NCI-H748 (cell line): ENCODE results near the gene MFRP.

Experiments
- DNase-seq: peaks from one replicate; lab custom pipeline; 2025; ENCODE audit not compliant: unreplicated experiment; lab: John Stamatoyannopoulos, UW

The MFRP gene

DNA sequence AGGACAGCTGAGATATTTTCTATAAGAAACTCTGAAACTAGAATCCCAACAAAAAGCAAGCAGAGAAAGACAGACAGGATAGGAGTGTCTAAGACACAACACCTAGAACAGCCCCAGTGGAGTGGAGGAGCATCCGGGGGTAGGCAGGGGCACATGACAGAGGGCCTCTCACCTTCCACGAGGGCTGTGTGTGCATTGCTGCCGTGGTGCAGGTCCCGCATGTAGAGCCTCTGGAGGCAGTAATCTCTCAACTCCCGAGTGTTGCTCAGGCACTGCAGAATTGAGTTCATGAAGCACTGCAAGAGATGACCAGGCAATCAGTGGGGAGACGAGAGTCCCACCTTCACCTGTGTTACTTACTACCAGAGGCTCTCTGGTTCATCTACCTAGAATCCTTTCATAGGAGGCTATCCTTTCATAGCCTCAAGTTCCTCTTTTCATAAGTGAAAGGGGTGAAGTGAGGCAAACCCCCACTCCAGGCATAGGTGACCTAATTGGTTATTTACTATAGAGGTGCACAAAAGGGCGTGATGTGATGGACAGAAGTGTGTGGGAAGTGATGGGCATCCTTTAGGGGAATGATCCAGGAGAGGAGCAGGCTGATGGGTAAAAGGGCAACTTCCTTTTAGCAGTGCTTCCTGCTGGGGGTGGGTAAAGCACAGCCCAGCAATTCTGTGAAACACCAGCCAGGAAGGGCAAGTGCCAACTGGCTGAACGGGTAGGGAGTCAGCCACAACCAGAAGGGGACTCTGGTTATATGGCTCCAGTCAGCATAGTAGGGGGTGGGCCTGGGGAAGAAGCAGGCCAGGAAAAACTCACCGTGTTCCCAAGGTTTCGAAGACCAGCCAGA lies 13.1 kb upstream of the MFRP start:
- DNase-seq, result no peak

GRCh38 chr11:119357074-119357473 lies 10.6 kb upstream of the MFRP start:
- DNase-seq, result no peak

DNA sequence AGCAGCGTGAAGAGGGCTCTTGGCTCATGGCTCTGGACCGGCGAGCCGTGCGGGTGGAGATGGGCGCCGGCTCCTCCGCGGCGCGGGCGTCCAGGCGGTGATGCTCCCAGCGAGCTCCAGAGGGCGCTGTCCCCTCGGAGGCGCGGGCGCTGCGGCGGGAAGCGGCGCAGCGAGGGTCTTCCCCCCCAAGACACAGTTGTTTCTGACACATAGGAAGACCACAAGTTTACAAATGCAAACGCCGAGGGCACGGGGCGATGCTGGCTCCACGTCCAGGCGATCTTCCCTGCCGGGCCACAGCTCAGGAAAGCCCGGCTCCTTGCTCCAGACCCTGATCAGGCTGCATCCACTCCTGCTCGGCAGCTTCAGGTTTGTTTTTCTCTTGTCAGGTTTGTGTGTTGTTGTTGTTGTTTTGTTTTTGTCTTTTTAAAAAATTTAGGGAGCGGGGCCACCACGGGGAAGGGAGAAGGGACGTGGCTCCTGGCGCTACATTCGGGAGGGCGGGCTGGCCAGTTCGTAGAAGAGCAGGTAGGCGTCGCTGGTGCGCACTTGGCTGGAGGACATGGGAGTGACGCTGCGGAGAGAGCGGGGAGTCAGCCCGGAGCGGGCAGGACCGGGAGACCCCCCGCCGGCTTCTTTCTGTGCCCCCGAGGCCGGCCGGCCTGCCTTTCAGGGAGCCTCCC lies 10.0 kb upstream of the MFRP start:
- peak; percentile 79 for DNase-seq

- DNase-seq, result no peak
Observed at GRCh38 chr11:119355091-119355843, 8.8 kb upstream of the MFRP start.

DNA sequence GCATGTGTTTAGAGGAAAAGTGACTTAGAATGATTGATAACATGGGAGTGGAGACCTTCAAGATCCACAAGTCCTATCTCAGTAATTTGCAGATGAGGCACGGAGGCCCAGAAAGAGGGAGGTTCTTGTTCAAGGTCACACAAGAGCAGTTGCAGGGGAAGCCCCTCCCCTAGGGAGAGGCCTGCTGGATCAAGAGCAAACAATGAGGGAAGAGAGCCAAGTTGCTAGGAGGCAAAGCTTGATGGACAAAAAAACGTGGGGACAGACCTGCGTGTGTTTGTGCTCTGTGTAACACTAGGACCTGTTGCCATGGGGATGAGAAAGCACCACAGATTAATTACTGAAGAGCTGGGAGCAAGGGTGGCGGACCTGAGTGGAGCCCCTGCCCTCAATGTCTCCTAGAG lies 6.4 kb upstream of the MFRP start:
- DNase-seq, result peak; percentile 95

DNA sequence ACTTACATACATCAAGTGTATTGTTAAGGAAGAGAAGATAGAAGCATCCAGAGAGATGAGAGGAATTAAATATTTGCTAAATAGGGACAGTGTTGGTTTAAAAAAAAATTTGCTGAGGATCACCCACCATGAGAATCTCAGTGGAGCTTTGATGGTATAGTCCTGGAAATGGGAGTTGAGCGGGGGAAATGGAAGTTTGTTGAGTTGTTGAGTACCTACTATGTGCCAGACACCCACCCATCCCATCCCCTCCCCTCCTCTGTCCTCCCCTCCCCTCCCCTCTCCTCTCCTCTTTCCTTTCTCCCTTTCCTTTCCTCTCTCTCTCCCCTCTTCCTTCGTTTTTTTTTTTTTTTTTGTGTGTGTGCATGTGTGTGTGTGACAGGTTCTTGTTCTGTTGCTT lies 4.7 kb upstream of the MFRP start:
- DNase-seq, result no peak

GRCh38 chr11:119350302-119350701 lies 3.8 kb upstream of the MFRP start:
- no peak for DNase-seq

DNA sequence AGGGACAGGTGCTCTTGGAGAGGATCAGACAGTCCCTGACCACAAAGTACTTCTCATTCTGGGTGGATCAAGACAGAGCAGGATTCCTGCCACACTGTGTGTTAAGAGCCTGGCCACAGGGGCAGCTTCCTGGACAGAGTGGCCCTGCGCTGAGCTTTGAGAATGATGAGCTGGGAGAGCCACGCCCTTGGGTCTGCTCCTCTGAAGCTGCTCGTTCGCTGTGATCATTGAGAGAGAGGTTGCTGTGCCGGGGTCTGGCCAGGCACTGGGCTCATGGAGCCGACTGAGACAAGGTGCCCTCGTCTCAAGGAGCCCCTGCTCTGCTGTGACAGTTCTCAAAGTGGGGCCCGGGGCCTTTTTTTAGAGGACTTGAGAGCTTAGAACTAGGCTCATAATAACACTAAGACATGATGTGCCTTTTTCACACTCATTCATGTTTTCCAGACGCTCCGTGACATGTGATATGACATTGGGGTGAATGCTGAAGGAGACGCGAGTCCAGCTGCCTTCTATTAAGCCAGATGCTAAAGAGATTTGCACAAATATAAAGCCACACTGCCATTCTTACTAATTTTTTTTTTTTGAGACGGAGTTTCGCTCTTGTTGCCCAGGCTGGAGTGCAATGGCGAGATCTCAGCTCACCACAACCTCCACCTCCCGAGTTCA lies 1.6 kb upstream of the MFRP start:
- DNase-seq, result peak; percentile 12

DNA sequence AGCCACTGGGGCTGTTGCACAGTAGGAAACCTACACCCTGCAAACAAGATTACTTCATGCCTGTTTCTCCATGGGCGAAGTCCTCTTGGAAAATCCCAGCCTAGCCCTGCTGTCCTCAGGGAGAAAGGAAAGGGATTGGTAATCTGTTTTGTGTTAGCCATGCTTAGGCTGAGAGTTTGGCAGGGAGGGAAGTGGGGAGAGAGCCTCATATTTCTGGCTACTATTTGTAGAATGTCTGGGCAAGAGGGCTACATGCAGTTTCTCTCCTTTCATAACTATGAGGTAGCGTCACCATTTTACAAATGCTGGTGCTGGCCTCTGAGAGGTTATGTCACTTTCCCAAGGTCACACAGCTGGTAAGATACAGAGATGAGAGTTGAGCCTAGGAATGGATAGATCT lies 737 bp upstream of the MFRP start:
- DNase-seq, result no peak

DNA sequence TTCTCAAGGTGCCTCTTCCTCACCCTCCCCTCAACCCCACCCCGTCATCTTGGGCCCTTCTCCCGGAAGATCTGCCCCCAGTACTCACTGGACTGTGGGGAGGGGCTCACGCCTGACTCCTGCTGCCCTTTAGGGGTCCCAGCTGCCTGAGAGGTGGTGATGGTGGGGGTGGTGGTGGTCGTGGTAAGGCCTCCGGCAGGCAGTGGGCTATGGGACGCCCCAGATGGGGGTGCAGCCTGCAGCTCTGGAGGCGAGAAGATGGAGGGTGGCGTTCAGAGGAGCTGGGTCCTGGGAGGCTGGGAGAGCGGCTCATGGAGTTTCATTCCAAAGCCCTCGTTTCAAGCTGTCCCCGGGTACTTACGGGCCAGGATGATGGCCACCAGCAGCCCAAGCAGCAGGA lies 820 bp downstream of the MFRP start:
- no peak for DNase-seq

GRCh38 chr11:119344291-119345010 lies 2.1 kb downstream of the MFRP start:
- no peak for DNase-seq

GRCh38 chr11:119343726-119344125 lies 2.8 kb downstream of the MFRP start:
- no peak for DNase-seq

DNA sequence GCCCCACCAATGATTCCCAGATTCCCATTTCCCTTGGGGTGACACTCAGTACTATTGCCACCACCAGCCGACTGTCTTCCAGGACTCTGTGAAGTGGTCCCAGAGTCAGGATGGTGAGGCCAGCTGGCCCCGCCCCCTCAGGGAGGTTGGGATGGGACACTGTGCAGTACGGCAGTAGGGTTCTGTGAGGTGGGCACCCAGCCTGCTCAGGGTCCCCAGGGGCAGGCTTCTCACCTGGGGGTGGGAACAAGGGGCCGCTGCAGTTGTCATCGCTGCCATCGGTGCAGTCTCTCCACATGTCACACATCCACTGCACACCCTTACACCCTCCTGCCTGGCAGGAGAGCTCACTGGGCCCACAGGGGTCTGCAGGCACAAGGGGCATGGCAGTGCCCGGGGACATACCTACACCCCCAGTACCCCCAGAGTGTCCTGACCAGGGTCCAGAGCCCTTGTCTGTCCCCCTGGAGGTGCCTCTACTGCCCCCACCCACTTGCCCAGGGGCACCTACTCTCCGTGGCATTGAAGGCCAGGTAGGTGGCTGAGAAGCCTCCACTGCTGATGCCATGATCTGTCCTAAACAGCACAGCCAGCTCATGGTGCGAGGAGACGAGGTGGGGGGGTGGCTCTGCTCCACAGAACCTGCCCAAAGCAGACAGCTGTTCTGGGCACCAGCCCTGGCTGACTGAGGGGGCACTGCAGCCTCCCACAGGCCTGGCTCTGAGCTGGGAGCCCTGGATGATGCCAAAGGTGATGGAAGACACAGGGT lies 4.0 kb downstream of the MFRP start:
- DNase-seq, result no peak

- DNase-seq, result no peak
Observed at GRCh38 chr11:119342023-119342300, 4.5 kb downstream of the MFRP start.

- no peak for DNase-seq
Observed at GRCh38 chr11:119341222-119342022, 5.1 kb downstream of the MFRP start.

DNA sequence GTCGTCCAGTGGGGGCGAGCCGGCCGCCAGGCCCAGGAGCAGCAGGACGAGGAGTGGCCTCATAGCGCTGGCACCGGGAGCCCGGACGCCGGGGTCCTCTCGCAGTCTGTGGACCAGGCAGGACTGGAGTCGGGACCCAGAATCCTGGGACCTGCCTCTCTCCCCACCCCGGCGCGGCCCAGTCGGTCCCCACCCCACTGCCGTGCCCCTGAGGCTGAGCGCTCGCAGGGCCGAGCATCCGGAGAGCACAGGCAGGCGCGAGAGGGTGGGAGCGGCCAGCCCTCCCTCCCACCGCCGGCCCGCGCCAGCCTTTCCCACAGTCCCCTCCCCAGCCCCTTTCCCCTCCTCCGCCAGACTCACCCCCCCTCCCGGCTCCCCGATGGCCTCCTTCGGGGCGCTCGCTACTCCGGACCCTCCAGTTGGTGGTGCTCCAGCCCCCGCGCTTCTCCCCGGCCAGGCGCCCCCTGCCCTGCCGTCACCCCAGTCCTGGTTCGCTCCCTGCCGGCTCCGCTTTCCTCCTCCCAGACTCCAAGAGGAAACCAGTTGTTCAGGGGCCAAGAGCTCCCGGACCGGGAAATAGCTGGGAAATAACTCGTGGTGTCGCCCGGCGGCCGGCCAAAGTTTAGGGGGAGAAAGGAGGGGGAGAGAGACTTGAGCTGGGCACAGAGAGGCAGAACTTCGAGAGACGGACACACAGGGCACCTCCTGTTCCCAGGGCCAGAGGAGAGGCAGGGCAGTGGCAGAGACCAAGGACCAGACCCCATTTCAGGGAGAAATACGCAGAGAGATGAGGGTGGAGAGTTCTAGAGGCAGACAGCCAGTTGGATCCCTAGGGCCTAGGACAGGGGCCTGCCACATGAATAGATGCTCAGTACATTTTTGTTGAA lies 5.9 kb downstream of the MFRP start, which contains the start of gene C1QTNF5:
TSS of gene C1QTNF5 (minus strand) at position 549 of the 887 bp plus-strand sequence. CDS start at position 63, 486 bp downstream.
- DNase-seq, result no peak

DNA sequence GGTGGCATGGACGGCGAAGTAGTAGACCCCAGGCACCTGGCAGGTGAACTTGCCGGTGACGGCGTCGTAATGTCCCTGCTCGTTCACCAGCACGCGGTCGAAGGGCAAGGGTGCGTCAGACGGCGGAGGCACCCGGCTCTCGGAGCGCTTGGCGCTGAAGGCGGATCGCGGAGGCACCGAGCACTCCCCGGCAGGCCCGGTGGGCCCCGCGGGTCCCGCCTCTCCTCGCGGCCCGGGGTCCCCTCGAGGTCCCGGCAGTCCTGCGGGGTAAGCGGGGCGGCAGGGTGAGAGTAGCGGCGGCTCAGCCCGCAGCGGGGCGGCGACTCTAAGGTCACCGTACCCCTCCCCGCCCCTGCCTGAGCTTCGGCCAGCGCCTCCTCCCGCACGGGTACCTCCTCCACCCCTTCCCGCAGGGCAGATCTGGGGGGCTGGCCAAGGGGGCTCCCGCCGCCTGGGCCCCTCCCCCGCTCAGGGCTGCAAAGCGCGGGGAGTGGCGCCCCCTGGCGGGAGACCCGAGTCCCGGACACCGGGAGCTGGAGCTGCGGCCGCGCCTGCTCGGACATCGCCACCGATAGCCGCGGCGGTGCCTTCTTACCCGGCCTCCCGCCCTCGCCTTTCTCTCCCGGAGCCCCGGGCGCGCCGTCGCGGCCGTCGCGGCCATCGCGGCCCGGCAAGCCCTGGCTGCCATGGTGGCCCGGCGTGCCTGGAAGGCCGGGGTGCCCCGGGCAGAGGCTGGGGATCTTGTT lies 6.7 kb downstream of the MFRP start:
- peak; percentile 41 for DNase-seq
